Common myeloid progenitor, CD34-positive (primary cell): Measurements from ENCODE around the gene SERTAD3. TPM values are rescaled to one million over a fixed set of nuclear protein-coding genes. Genes with fewer than 3 reads are reported as not detected.
A peak's percentile ranks its signal among the peaks of the same experiment; 100 is the strongest.
"Not testable (repeated sequence)": the region's sequence is repeated elsewhere in the genome, so short reads cannot be mapped to it uniquely, and the experiment has no call there.

Experiments
- CTCF ChIA-PET: fragments of 350-600 bp; sonication (Branson Sonifier 250); formaldehyde crosslinking; loops from one replicate; lab custom pipeline; 2021; ENCODE audit warnings: antibody characterized with exemption; lab: Charles Lee
- POLR2A ChIA-PET: fragments of 350-600 bp; sonication (Branson Sonifier 250); formaldehyde crosslinking; loops from one replicate; lab custom pipeline; 2021; ENCODE audit warnings: antibody characterized with exemption; lab: Charles Lee
- DNase-seq, 3 donors: peaks; one replicate each; pipeline versions ENCODE4 v3.0.0 to v3.0.0-alpha.2; 2013
- H3K27ac ChIP-seq, 2 experiments: 1 replicate in 1 of 2; 2 replicates in 1 of 2; pipeline ENCODE4 v1.7.0; 2013; ENCODE audit warnings: inconsistent platforms in 2 of 2, low read length in 2 of 2, mild to moderate bottlenecking in 2 of 2, low read depth in 1 of 2, moderate library complexity in 1 of 2; ENCODE audit not compliant: severe bottlenecking in 2 of 2, insufficient read depth in 1 of 2, poor library complexity in 1 of 2
- H3K27me3 ChIP-seq, 5 experiments: replicated peaks in 2 of 5; 1 replicate in 3 of 5; 2 replicates in 2 of 5; pipeline versions ENCODE4 v1.6.1 to v1.7.0; 2013; ENCODE audit warnings: low read length in 4 of 5, mild to moderate bottlenecking in 2 of 5, moderate library complexity in 2 of 5, inconsistent platforms in 1 of 5; ENCODE audit not compliant: insufficient read depth in 5 of 5, control insufficient read depth in 4 of 5
- H3K36me3 ChIP-seq, 4 experiments: 1 replicate in 2 of 4; 2 replicates in 2 of 4; pipeline versions ENCODE4 v1.6.1 to v1.7.0; 2013; ENCODE audit warnings: low read length in 3 of 4, control low read depth in 1 of 4, mild to moderate bottlenecking in 1 of 4; ENCODE audit not compliant: control insufficient read depth in 4 of 4, insufficient read depth in 4 of 4
- H3K4me1 ChIP-seq, 4 experiments: 1 replicate in 3 of 4; 2 replicates in 1 of 4; pipeline versions ENCODE4 v1.6.1 to v1.7.1; 2013; ENCODE audit warnings: low read length in 3 of 4, mild to moderate bottlenecking in 3 of 4, control low read depth in 1 of 4, inconsistent platforms in 1 of 4, moderate library complexity in 1 of 4; ENCODE audit not compliant: control insufficient read depth in 4 of 4, insufficient read depth in 4 of 4; ENCODE audit errors: control extremely low read depth in 1 of 4
- H3K4me3 ChIP-seq, 7 experiments: 1 replicate in 4 of 7; 2 replicates in 3 of 7; pipeline versions ENCODE4 v1.5.1 to v1.7.0; 2013; ENCODE audit warnings: mild to moderate bottlenecking in 7 of 7, low read length in 6 of 7, moderate library complexity in 6 of 7, inconsistent platforms in 2 of 7, low read depth in 2 of 7, control low read depth in 1 of 7; ENCODE audit not compliant: insufficient read depth in 4 of 7, control insufficient read depth in 1 of 7; ENCODE audit errors: extremely low read depth in 1 of 7
- H3K9me3 ChIP-seq, 5 experiments: 1 replicate in 4 of 5; 2 replicates in 1 of 5; pipeline versions ENCODE4 v1.6.1 to v1.7.1; 2013; ENCODE audit warnings: low read length in 4 of 5, mild to moderate bottlenecking in 2 of 5, inconsistent platforms in 1 of 5, low read depth in 1 of 5, moderate library complexity in 1 of 5; ENCODE audit not compliant: control insufficient read depth in 4 of 5, insufficient read depth in 2 of 5; ENCODE audit errors: control extremely low read depth in 1 of 5
- WGBS: methylation state at CpG from one replicate; pipeline ENCODE4 v1.1.5; 2013; ENCODE audit not compliant: insufficient coverage; 5-methylcytosine and 5-hydroxymethylcytosine counted together
- polyA plus RNA-seq: library from polyadenylated mRNA; unstranded; fragments of 120-200 nt; gene quantifications from one replicate; pipeline ENCODE4 v1.2.1, GENCODE V29; 2013

SERTAD3 gene, protein sequence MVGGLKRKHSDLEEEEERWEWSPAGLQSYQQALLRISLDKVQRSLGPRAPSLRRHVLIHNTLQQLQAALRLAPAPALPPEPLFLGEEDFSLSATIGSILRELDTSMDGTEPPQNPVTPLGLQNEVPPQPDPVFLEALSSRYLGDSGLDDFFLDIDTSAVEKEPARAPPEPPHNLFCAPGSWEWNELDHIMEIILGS
- 10.5 TPM for polyA plus RNA-seq

DNA sequence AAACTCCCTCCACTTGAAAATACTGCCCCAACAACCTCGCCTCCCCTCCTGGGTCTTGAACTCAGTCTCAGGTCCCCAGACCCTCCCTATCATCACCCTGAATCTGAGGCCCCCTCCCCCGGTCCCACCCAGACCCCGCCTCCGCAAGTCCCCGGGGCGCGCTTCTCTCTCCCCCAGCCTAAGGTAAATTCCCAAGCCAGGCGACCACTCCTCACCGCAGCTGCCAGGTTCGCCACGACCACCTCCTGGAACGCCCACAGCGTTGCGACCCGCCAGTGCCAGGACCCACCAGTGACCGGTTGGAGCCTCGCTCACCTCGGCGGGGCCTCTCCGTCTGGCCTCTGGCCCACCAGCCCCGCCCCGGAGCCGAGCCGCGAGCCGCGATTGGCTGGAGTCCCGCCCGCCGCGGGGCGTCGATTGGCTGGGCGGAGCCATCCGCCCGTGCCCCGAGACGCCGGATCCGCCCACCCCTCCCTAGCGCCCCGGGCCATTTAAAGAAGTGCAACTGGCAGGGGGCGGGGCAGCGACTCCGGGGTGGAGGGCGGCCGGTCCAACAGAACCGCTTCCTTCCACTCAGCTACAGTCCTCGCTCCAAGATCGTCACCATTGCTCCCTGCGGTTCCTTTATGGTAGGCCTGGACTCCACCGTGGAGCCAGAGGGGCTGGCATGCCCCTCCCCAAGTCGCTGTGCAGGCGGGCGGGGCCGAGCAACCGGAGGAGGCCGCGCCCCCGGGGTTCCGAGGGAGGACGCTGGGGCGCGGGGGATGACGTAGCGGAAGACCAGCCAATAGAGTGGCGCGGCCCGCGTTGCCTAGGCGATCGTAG, at the start of gene SERTAD3:
SERTAD3 (minus strand) TSS at position 336 of the 825 bp plus-strand sequence. CDS start 2,255 bp downstream, outside the sequence.
- ChIA-PET POLR2A (interaction anchor here (0.6 to 1.1 kb wide), 2 partner anchors 20 to 23 kb away, joined by 3 to 6 read pairs; no protein-coding TSS in a partner anchor), CTCF (interaction anchor here (0.6 to 1.3 kb wide), 4 partner anchors 22 to 944 kb away, joined by 3 to 5 read pairs (median 4); no protein-coding TSS in a partner anchor)
- H3K4me3 ChIP-seq = peak within 1 kb of the TSS; percentile 87 to 100 (median 98)
- peak; percentile 96 to 98 (median 98) for DNase-seq
- peak within 1 kb of the TSS; percentile 89 to 95 for H3K27ac ChIP-seq
- WGBS = 0% methylated on average over 44 of the region's 72 CpGs
- H3K4me1 ChIP-seq = peaks cover 9 to 17% (median 13%) of the 10 kb centered on the region in 4 experiments
- no peaks in the 10 kb centered on the region for H3K27me3 ChIP-seq
- H3K36me3 ChIP-seq = peaks cover 0 to 23% (median 19%) of the 10 kb centered on the region in 4 experiments
- H3K9me3 ChIP-seq = no peaks in the 10 kb centered on the region

GRCh38 chr19:40493778-40494177, 49.6 kb upstream of the SERTAD3 start:
- DNase-seq = no peak
- Histone ChIP-seq H3K36me3 (no peaks in the 10 kb centered on the region), H3K4me1 (no peaks in the 10 kb centered on the region), H3K9me3 (peaks cover 0 to 20% (median 3%) of the 10 kb centered on the region in 5 experiments), H3K27ac (no peak overlapping the region), H3K27me3 (peaks cover 0 to 32% (median 3%) of the 10 kb centered on the region in 5 experiments), H3K4me3 (no peak overlapping the region)
- ChIA-PET POLR2A (interaction anchor here (0.7 kb wide), 1 partner anchor 29 kb away, joined by 3 read pairs; no protein-coding TSS in a partner anchor), CTCF (interaction anchor here (1.5 kb wide), 1 partner anchor 9 kb away, joined by 4 read pairs; no protein-coding TSS in a partner anchor)
- WGBS = 100% methylated on average over 1 of the region's 4 CpGs

GRCh38 chr19:40492274-40492673, 48.1 kb upstream of the SERTAD3 start:
- CTCF ChIA-PET = interaction anchor here (0.6 kb wide), 1 partner anchor 263 kb away, joined by 3 read pairs; no protein-coding TSS in a partner anchor

GRCh38 chr19:40489882-40490230, 45.7 kb upstream of the SERTAD3 start:
- Histone ChIP-seq H3K4me3 (no peak overlapping the region), H3K9me3 (peaks cover 0 to 20% (median 3%) of the 10 kb centered on the region in 5 experiments), H3K36me3 (no peaks in the 10 kb centered on the region), H3K27me3 (peaks cover 2 to 47% (median 8%) of the 10 kb centered on the region in 5 experiments), H3K4me1 (peaks cover 0 to 2% (median 0%) of the 10 kb centered on the region in 4 experiments), H3K27ac (no peak overlapping the region)
- ChIA-PET POLR2A (no interaction called here), CTCF (no interaction called here)
- no peak for DNase-seq
- 71% methylated on average over 23 of the region's 25 CpGs for WGBS

More at GRCh38 chr19:40492274-40492673, 48.1 kb upstream of the SERTAD3 start:
- H3K4me1 ChIP-seq = peaks cover 0 to 2% (median 0%) of the 10 kb centered on the region in 4 experiments
- H3K36me3 ChIP-seq = no peaks in the 10 kb centered on the region
- H3K9me3 ChIP-seq = peaks cover 0 to 20% (median 3%) of the 10 kb centered on the region in 5 experiments
- no peak for DNase-seq
- H3K4me3 ChIP-seq = no peak overlapping the region
- 94% methylated on average over 3 of the region's 3 CpGs for WGBS
- H3K27ac ChIP-seq = no peak overlapping the region
- H3K27me3 ChIP-seq = peaks cover 0 to 47% (median 8%) of the 10 kb centered on the region in 5 experiments
- POLR2A ChIA-PET = interaction anchor here (0.6 kb wide), 1 partner anchor 23 kb away, joined by 3 read pairs; no protein-coding TSS in a partner anchor

DNA sequence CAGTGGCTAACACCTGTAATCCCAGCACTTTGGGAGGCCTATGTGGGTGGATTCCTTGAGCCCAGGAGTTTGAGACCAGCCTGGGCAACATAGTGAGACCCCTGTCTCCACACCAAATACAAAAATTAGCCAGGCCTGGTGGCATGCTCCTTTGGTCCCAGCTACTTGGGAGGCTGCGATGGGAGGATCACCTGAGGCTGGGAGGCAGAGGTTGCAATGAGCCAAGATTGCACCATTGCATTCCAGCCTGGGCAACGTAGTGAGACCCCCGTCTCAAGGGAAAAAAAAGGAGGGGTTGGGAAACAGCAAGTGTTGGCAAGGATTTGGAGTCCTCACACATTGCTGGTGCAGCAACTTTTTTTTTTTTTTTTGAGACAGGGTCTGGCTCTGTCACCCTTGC, 41.9 kb upstream of the SERTAD3 start:
- DNase-seq = no peak
- Histone ChIP-seq H3K27me3 (peaks cover 2 to 28% (median 6%) of the 10 kb centered on the region in 5 experiments), H3K4me1 (peaks cover 0 to 2% (median 0%) of the 10 kb centered on the region in 4 experiments), H3K27ac (no peak overlapping the region), H3K9me3 (peaks cover 0 to 5% (median 0%) of the 10 kb centered on the region in 5 experiments), H3K4me3 (no peak overlapping the region), H3K36me3 (no peaks in the 10 kb centered on the region)
- CTCF ChIA-PET = interaction anchor here (0.6 kb wide), 1 partner anchor 129 kb away, joined by 3 read pairs; no protein-coding TSS in a partner anchor
- POLR2A ChIA-PET = no interaction called here
- 94% methylated on average over 3 of the region's 3 CpGs for WGBS

DNA sequence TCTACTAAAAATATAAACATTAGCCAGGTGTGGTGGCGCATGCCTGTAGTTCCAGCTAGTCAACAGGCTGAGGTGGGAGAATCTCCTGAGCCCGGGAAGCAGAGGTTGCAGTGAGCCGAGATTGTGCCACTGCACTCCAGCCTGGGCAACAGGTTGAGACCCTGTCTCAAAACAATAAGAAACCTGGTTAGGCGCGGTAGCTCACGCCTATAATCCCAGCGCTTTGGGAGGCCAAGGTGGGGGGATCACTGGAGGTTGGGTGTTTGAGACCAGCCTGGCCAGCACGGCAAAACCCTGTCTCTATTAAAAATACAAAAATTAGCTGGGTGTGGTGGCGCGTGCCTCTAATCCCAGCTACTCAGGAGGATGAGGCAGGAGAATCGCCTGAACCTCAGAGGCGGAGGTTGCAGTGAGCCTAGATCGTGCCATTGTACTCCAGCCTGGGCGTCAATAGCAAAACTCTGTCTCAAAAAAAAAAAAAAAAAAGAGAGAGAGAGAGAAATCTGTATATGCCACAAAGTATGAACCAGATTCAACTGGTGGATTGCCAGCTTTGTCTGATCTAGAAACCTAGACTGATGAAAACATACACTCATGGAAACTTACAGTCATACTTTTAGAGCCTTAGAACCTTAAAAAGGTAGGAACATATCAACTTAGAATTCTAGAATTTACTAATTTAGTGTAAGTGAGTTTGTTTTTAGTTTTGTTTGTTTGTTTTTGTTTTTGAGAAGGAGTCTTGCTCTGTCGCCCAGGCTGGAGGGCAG, 31.9 kb upstream of the SERTAD3 start:
- 97% methylated on average over 13 of the region's 15 CpGs for whole genome bisulfite sequencing
- POLR2A ChIA-PET, H3K4me1 ChIP-seq, H3K36me3 ChIP-seq, H3K27me3 ChIP-seq, H3K4me3 ChIP-seq, CTCF ChIA-PET, H3K9me3 ChIP-seq, H3K27ac ChIP-seq, DNase-seq: not testable (repeated sequence)
